IPS DF 6.9 (cell line): ENCODE results near the gene RPP38.

Experiments
- DNase-seq: peaks from one replicate; pipeline ENCODE4 v3.0.0-alpha.2; 2013; ENCODE audit warnings: low read depth, low spot score
- H3K27ac ChIP-seq: one replicate; pipeline ENCODE4 v1.5.1; 2013; ENCODE audit warnings: low read length, control low read depth
- H3K27me3 ChIP-seq: 2 replicates; pipeline ENCODE4 v1.6.1; 2013; ENCODE audit warnings: mild to moderate bottlenecking, low read length; ENCODE audit not compliant: control insufficient read depth, insufficient read depth
- H3K36me3 ChIP-seq: 2 replicates; pipeline ENCODE4 v1.6.1; 2013; ENCODE audit warnings: low read length; ENCODE audit not compliant: control insufficient read depth, insufficient read depth
- H3K4me1 ChIP-seq: 2 replicates; pipeline ENCODE4 v1.6.1; 2013; ENCODE audit warnings: low read length; ENCODE audit not compliant: control insufficient read depth, insufficient read depth
- H3K4me3 ChIP-seq: 2 replicates; pipeline ENCODE4 v1.5.1; 2013; ENCODE audit warnings: mild to moderate bottlenecking, low read length
- H3K9me3 ChIP-seq: 2 replicates; pipeline ENCODE4 v1.6.1; 2013; ENCODE audit warnings: low read length, inconsistent platforms; ENCODE audit not compliant: control insufficient read depth, insufficient read depth
- WGBS: extraction: QIAGEN DNeasy Blood & Tissue Kit; methylation state at CpG from one replicate; pipeline ENCODE4 v1.1.7; 2013; ENCODE audit warnings: mixed read lengths, missing lambda C conversion rate; ENCODE audit not compliant: insufficient read length, insufficient coverage; 5-methylcytosine and 5-hydroxymethylcytosine counted together

The RPP38 gene

DNA sequence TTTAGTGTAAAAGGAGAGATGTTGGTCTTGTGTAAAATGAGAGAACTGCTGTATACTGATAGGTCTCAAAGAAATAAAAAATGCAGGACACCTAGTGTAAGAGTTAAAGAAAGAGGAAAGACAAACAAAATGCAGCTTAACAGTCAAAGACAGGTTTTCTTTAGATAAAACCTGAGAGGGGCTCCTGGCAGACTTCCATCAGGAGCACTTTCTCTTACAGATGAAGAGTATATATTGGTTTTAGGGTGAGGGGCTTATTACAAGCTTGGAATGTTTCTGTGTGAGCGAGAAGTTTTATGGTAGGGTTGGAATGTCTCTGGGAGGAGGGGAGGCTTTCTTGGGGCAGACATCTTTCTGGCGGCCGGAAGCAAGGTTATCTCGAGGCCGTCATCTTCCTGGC is 24.8 kb upstream of the RPP38 start:
- Histone ChIP-seq H3K36me3 (no peaks in the 10 kb centered on the region), H3K4me3 (no peak overlapping the region), H3K27ac (no peak overlapping the region), H3K4me1 (no peaks in the 10 kb centered on the region), H3K9me3 (no peaks in the 10 kb centered on the region; the same call in 1 of the 2 replicates), H3K27me3 (no peaks in the 10 kb centered on the region)
- no CpG with 5 or more reads among the region's 5 CpGs for WGBS
- DNase-seq = no peak

- Histone ChIP-seq H3K36me3 (no peaks in the 10 kb centered on the region), H3K27me3 (no peaks in the 10 kb centered on the region), H3K9me3 (no peaks in the 10 kb centered on the region; the same call in 1 of the 2 replicates), H3K27ac (no peak overlapping the region), H3K4me3 (no peak overlapping the region), H3K4me1 (no peaks in the 10 kb centered on the region)
- DNase-seq = no peak
- whole genome bisulfite sequencing = no CpG with 5 or more reads among the region's 3 CpGs
Measured at GRCh38 chr10:15075421-15075820, 21.7 kb upstream of the RPP38 start.

DNA sequence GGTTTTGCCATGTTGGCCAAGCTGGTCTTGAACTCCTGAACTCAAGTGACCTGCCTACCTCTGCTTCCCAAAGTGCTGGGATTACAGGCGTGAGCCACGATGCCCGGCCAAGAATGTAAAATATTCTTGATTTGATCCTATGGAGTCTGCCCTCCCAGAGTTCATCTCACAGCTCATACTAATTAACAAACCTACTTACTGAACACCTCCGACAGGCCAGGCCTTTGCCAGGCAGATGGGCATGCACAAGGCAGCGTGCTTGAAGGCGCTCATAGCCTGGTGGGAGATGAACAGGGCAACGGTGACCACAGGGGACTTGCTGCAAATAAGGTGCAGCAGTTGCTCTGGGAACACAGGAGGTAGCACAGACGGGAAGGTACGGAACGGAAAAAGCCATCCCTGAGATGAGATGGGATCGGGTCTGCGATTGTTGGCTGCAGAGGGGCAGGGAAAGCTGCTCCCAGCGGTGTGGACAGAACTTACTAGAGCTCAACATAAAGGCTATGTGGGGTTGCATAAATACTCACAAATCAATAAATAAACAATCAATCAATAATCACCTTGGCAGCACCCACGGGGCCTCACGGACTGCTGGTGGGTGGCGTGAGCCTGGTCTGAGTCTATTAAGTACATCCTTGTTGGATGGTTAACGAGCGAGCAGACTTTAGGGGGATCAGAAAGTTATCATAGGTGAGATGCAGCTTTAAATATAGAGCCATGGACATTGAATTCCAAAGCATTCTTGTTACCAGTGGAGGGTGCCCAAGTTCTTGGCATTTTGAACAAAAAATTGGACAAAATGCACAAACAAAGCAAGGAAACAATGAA is 13.3 kb upstream of the RPP38 start:
- Histone ChIP-seq H3K4me3 (no peak overlapping the region), H3K9me3 (no peaks in the 10 kb centered on the region), H3K4me1 (no peaks in the 10 kb centered on the region), H3K27me3 (no peaks in the 10 kb centered on the region), H3K27ac (no peak overlapping the region), H3K36me3 (no peaks in the 10 kb centered on the region)
- no peak for DNase-seq
- whole genome bisulfite sequencing = no CpG with 5 or more reads among the region's 18 CpGs

DNA sequence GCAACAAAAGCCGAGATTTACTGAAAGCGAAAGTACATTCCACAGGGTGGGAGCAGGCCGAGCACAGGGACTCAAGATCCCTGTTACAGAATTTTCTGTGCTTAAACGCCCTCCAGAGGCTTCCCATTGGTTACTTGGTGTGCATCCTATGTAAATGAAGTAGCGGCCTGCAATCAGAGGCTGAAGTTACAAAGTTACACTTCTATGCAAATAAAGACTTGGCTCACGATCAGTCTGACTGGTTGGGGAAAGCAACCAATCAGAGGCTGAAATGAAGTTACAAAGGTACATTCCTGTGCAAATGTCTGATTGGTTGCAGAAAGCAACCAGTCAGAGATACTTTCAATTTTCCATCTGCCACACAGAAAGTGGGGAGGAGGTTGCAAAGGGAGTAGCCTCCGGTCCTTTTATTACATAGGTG is 12.6 kb upstream of the RPP38 start:
- DNase-seq = peak; percentile 20
- H3K27ac ChIP-seq = no peak overlapping the region

DNA sequence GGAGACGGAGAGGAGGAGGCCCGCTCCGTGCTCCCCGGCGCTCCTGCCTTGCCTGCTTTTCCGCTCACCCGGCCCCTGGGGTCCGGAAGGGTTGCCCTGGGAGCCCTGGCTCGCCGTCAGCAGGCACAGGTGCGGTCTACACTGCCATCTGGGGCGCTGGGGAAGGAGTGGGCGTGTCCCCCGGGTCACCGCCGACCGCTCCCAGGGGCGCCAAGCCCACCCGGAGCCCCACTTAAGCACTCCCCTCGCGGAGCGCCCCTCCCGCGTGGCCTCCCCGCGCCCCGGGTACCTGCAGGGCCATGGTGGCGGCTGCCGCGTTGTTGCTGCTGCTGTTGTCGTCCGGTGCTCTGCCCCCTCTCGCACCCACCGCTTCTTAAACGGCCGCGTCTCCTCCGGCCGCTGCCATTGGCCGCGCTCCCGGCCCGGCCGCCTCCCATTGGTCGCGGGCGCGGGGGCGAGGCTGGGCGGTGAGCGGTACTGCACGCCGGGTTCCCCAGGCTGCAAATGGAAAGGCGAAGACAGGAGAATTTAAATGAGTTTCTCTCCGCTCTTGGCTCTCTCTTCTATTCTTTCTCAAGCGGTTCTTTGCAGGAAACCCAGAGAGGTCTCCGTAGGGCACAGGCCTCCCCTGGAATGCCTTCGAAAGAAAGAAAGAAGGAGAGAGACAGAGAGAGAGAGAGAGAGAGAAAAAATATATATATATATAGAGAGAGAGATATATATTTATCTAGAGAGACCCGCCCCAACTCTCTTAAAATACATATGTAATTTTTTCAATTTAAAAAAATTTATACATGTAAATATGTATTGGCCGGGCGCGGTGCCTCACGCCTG is 8.5 kb upstream of the RPP38 start, which contains the start of gene ACBD7:
TSS of gene ACBD7 (minus strand) at position 349 of the 834 bp plus-strand sequence. CDS start at position 301, 48 bp downstream.
- no peaks in the 10 kb centered on the region for H3K27me3 ChIP-seq
- DNase-seq = no peak
- no CpG with 5 or more reads among the region's 63 CpGs for WGBS
- no peaks in the 10 kb centered on the region for H3K4me1 ChIP-seq
- H3K9me3 ChIP-seq = no peaks in the 10 kb centered on the region
- no peaks in the 10 kb centered on the region for H3K36me3 ChIP-seq
- peak within 1 kb of the TSS; percentile 68; the same call in 1 of the 2 replicates for H3K4me3 ChIP-seq
- no peak within 1 kb of the TSS for H3K27ac ChIP-seq

More for the DNA sequence above, 12.6 kb upstream of the RPP38 start:
- Histone ChIP-seq H3K36me3 (no peaks in the 10 kb centered on the region), H3K9me3 (no peaks in the 10 kb centered on the region), H3K4me1 (no peaks in the 10 kb centered on the region), H3K4me3 (no peak overlapping the region), H3K27me3 (no peaks in the 10 kb centered on the region)
- no CpG with 5 or more reads among the region's 7 CpGs for WGBS

DNA sequence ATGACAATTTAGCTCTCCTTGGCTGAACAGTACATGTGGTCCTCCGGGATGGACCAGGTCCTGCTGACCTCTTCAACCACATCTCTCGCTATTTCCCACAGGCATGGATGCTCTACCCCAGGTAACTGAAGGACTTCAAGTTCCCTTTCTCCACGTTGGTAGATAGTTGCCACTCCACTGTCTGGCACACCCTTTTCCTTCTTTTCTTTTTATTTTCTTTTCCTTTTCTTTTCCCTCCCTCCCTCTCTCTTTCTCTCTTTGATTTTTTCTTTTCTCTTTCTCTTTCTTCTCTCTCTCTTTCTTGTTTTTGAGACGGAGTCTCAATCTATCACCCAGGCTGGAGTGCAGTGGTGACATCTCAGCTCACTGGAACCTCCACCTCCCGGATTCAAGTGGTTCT is 5.7 kb upstream of the RPP38 start:
- H3K9me3 ChIP-seq = no peaks in the 10 kb centered on the region
- no peak overlapping the region for H3K27ac ChIP-seq
- no peaks in the 10 kb centered on the region for H3K27me3 ChIP-seq
- no peaks in the 10 kb centered on the region for H3K4me1 ChIP-seq
- no peaks in the 10 kb centered on the region for H3K36me3 ChIP-seq
- WGBS = no CpG with 5 or more reads among the region's 5 CpGs
- no peak overlapping the region for H3K4me3 ChIP-seq
- DNase-seq = no peak

GRCh38 chr10:15092855-15093408 is 4.2 kb upstream of the RPP38 start:
- H3K9me3 ChIP-seq = no peaks in the 10 kb centered on the region
- H3K4me1 ChIP-seq = no peaks in the 10 kb centered on the region
- H3K4me3 ChIP-seq = no peak overlapping the region
- H3K36me3 ChIP-seq = no peaks in the 10 kb centered on the region
- DNase-seq = no peak
- no peak overlapping the region for H3K27ac ChIP-seq
- no CpG with 5 or more reads among the region's 16 CpGs for WGBS
- H3K27me3 ChIP-seq = no peaks in the 10 kb centered on the region

DNA sequence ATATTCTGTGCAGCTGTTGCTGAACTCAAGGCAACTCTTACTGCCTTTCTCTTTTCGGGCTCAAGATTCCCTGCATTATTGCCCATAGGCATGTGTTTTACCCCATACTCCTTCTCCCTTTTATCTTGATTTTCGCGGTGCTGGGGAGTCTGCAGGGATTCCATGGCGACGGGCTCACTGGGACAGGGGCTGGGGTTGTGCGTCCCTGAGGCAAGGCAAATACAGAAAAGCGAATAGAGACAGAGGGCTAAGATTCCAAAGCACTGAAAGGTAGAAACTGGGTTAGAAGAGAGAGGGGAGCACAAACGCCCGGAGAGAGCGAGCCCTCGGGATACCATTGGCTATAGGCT is 519 bp upstream of the RPP38 start:
- Histone ChIP-seq H3K27me3 (no peaks in the 10 kb centered on the region), H3K4me3 (peak overlapping the region; percentile 92; the same call in 1 of the 2 replicates), H3K27ac (no peak overlapping the region), H3K9me3 (no peaks in the 10 kb centered on the region), H3K36me3 (no peaks in the 10 kb centered on the region), H3K4me1 (no peaks in the 10 kb centered on the region)
- no peak for DNase-seq
- WGBS = no CpG with 5 or more reads among the region's 11 CpGs

DNA sequence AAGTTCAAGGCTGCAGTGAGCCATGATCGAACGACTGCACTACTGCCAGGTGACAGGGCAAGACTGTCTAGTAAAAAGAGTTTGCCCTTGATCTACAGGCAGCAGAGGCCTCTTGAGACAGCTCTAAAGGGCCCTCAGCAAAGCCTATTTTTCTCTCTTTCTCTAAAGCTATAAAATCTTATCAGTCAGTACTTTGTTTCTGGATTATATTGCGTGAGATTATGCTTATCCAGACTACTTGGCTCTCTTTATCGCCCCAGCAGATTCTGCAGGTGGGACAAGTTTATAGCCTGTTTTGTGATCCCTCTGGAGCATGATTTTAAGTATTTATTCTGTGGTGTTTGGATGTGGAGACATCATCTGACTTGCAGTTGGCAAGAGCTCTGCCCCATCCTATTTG is 2.7 kb downstream of the RPP38 start:
- Histone ChIP-seq H3K4me3 (no peak overlapping the region), H3K4me1 (no peaks in the 10 kb centered on the region), H3K36me3 (peaks cover 4% of the 10 kb centered on the region; the same call in 1 of the 2 replicates), H3K27me3 (no peaks in the 10 kb centered on the region), H3K27ac (no peak overlapping the region), H3K9me3 (no peaks in the 10 kb centered on the region)
- WGBS = no CpG with 5 or more reads among the region's 4 CpGs
- no peak for DNase-seq

DNA sequence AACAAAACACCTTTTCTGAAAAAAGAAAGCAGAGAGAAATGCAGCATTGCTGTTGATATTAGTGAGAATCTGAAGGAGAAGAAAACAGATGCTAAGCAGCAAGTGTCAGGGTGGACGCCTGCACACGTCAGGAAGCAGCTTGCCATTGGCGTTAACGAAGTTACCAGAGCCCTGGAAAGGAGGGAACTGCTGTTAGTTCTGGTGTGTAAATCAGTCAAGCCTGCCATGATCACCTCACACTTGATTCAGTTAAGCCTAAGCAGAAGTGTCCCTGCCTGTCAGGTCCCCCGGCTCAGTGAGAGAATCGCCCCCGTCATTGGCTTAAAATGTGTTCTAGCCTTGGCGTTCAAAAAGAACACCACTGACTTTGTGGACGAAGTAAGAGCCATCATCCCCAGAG is 6.4 kb downstream of the RPP38 start:
- no peaks in the 10 kb centered on the region for H3K9me3 ChIP-seq
- H3K4me1 ChIP-seq = no peaks in the 10 kb centered on the region
- WGBS = no CpG with 5 or more reads among the region's 9 CpGs
- H3K4me3 ChIP-seq = no peak overlapping the region
- H3K36me3 ChIP-seq = peaks cover 4% of the 10 kb centered on the region; the same call in 1 of the 2 replicates
- no peak overlapping the region for H3K27ac ChIP-seq
- no peaks in the 10 kb centered on the region for H3K27me3 ChIP-seq
- DNase-seq = no peak
